H9 (cell line): ENCODE measurements around the gene CCDC191. TPM values are rescaled to one million over a fixed set of nuclear protein-coding genes. Genes with fewer than 3 reads are reported as not detected.

Experiments used
- DNase-seq: peaks from one replicate; pipeline ENCODE4 v3.0.0-alpha.2; 2017
- H2AFZ ChIP-seq: one replicate; pipeline ENCODE4 v1.6.1; 2013; ENCODE audit warnings: mild to moderate bottlenecking, low read length, control low read depth, moderate library complexity
- H2AK5ac ChIP-seq: 2 replicates; pipeline ENCODE4 v1.6.1; 2013; ENCODE audit warnings: low read length, control low read depth, mixed read lengths; ENCODE audit not compliant: insufficient read length
- H2BK120ac ChIP-seq: one replicate; pipeline ENCODE4 v1.6.1; 2013; ENCODE audit warnings: low read depth, mild to moderate bottlenecking, low read length, control low read depth, inconsistent platforms; ENCODE audit not compliant: poor library complexity, severe bottlenecking
- H2BK12ac ChIP-seq: 2 replicates; pipeline ENCODE4 v1.6.1; 2013; ENCODE audit warnings: low read length, control low read depth, mixed read lengths, low read depth; ENCODE audit not compliant: insufficient read length
- H2BK15ac ChIP-seq: 2 replicates; pipeline ENCODE4 v1.6.1; 2013; ENCODE audit warnings: low read depth, low read length, control low read depth
- H2BK20ac ChIP-seq: one replicate; pipeline ENCODE4 v1.6.1; 2013; ENCODE audit warnings: low read depth, mild to moderate bottlenecking, low read length, control low read depth, inconsistent platforms; ENCODE audit not compliant: poor library complexity, severe bottlenecking
- H2BK5ac ChIP-seq: 2 replicates; pipeline ENCODE4 v1.6.1; 2013; ENCODE audit warnings: low read length, control low read depth, mixed read lengths; ENCODE audit not compliant: insufficient read length
- H3K14ac ChIP-seq: 2 replicates; pipeline ENCODE4 v1.6.1; 2013; ENCODE audit warnings: low read length, control low read depth; ENCODE audit not compliant: insufficient read depth
- H3K18ac ChIP-seq: 2 replicates; pipeline ENCODE4 v1.6.1; 2013; ENCODE audit warnings: low read depth, mild to moderate bottlenecking, mixed read lengths, low read length, control low read depth; ENCODE audit not compliant: insufficient read length
- H3K23ac ChIP-seq: 2 replicates; pipeline ENCODE4 v1.6.1; 2013; ENCODE audit warnings: low read length, control low read depth, mixed read lengths, low read depth; ENCODE audit not compliant: insufficient read length
- H3K23me2 ChIP-seq: 2 replicates; pipeline ENCODE4 v1.6.1; 2013; ENCODE audit warnings: low read depth, mild to moderate bottlenecking, mixed read lengths, low read length, control low read depth; ENCODE audit not compliant: insufficient read length, poor library complexity, severe bottlenecking
- H3K27ac ChIP-seq: 2 replicates; pipeline ENCODE4 v1.5.1; 2013; ENCODE audit warnings: low read length, control low read depth, mixed read lengths, low read depth; ENCODE audit not compliant: insufficient read length
- H3K27me3 ChIP-seq: 2 replicates; pipeline ENCODE4 v1.6.1; 2013; ENCODE audit warnings: low read length, control low read depth, inconsistent platforms; ENCODE audit not compliant: insufficient read depth
- H3K4ac ChIP-seq: 2 replicates; pipeline ENCODE4 v1.6.1; 2013; ENCODE audit warnings: low read depth, mild to moderate bottlenecking, control low read depth, inconsistent platforms, low read length, moderate library complexity
- H3K4me1 ChIP-seq: 2 replicates; pipeline ENCODE4 v1.6.1; 2013; ENCODE audit warnings: low read length, control low read depth, inconsistent platforms; ENCODE audit not compliant: insufficient read depth
- H3K4me2 ChIP-seq: 2 replicates; pipeline ENCODE4 v1.6.1; 2013; ENCODE audit warnings: low read length, control low read depth, mixed read lengths; ENCODE audit not compliant: insufficient read length, insufficient read depth
- H3K56ac ChIP-seq: 2 replicates; pipeline ENCODE4 v1.6.1; 2013; ENCODE audit warnings: low read depth, mild to moderate bottlenecking, mixed read lengths, low read length, control low read depth; ENCODE audit not compliant: insufficient read length
- H3K79me1 ChIP-seq: 2 replicates; pipeline ENCODE4 v1.6.1; 2013; ENCODE audit warnings: low read depth, mild to moderate bottlenecking, moderate library complexity, low read length, control low read depth, inconsistent platforms; ENCODE audit not compliant: insufficient read depth, poor library complexity, severe bottlenecking
- H3K79me2 ChIP-seq: 2 replicates; pipeline ENCODE4 v1.6.1; 2013; ENCODE audit warnings: low read length, control low read depth, inconsistent platforms; ENCODE audit not compliant: insufficient read depth
- H3K9ac ChIP-seq: 2 replicates; pipeline ENCODE4 v1.6.1; 2013; ENCODE audit warnings: low read length, control low read depth, mixed read lengths; ENCODE audit not compliant: insufficient read length; ENCODE audit errors: extremely low read depth
- H3K9me3 ChIP-seq: one replicate; pipeline ENCODE4 v1.6.1; 2013; ENCODE audit warnings: low read depth, low read length, inconsistent platforms; ENCODE audit not compliant: control insufficient read depth
- H3T11ph ChIP-seq: one replicate; pipeline ENCODE4 v1.6.1; 2013; ENCODE audit warnings: mild to moderate bottlenecking, low read length, control low read depth, inconsistent platforms
- H4K20me1 ChIP-seq: one replicate; pipeline ENCODE4 v1.6.1; 2013; ENCODE audit not compliant: control insufficient read depth, insufficient read length, insufficient read depth
- H4K5ac ChIP-seq: 2 replicates; pipeline ENCODE4 v1.6.1; 2013; ENCODE audit warnings: low read depth, mild to moderate bottlenecking, mixed read lengths, low read length, control low read depth; ENCODE audit not compliant: insufficient read length
- H4K8ac ChIP-seq: replicated peaks from 2 replicates; pipeline ENCODE4 v1.6.1; 2013; ENCODE audit warnings: low read length, control low read depth, mixed read lengths, low read depth; ENCODE audit not compliant: insufficient read length
- H4K91ac ChIP-seq: 2 replicates; pipeline ENCODE4 v1.6.1; 2013; ENCODE audit warnings: low read depth, mild to moderate bottlenecking, moderate library complexity, mixed read lengths, low read length, control low read depth; ENCODE audit not compliant: insufficient read length
- H3K27ac Mint-ChIP-seq, 3 experiments: 2 replicates in 2 of 3; 3 replicates in 1 of 3; pipeline ENCODE4 v1.8.0; 2020 to 2021; ENCODE audit warnings: mixed read lengths in 3 of 3, mild to moderate bottlenecking in 1 of 3, moderate library complexity in 1 of 3
- H3K27me3 Mint-ChIP-seq: 2 replicates; pipeline ENCODE4 v1.8.0; 2021; ENCODE audit warnings: low read depth, mild to moderate bottlenecking, moderate library complexity, mixed read lengths
- H3K36me3 Mint-ChIP-seq, 3 experiments: 2 replicates in 2 of 3; 3 replicates in 1 of 3; pipeline ENCODE4 v1.8.0; 2020 to 2021; ENCODE audit warnings: low read depth in 3 of 3, mixed read lengths in 3 of 3; ENCODE audit not compliant: insufficient read depth in 1 of 3
- H3K4me1 Mint-ChIP-seq, 2 experiments: 2 replicates each; pipeline ENCODE4 v1.8.0; 2020; ENCODE audit warnings: mixed read lengths in 2 of 2
- H3K4me3 Mint-ChIP-seq, 2 experiments: 2 replicates in 1 of 2; 3 replicates in 1 of 2; pipeline ENCODE4 v1.8.0; 2020 to 2021; ENCODE audit warnings: mild to moderate bottlenecking in 2 of 2, mixed read lengths in 2 of 2, moderate library complexity in 1 of 2
- H3K9me3 Mint-ChIP-seq, 2 experiments: 2 replicates in 1 of 2; 3 replicates in 1 of 2; pipeline ENCODE4 v1.8.0; 2020; ENCODE audit warnings: mild to moderate bottlenecking in 2 of 2, mixed read lengths in 2 of 2, moderate library complexity in 1 of 2
- WGBS: extraction: QIAGEN DNeasy Blood & Tissue Kit; methylation state at CpG from one replicate; pipeline ENCODE4 v1.1.7; 2013; ENCODE audit warnings: missing lambda C conversion rate, low lambda C conversion rate, mixed read lengths; ENCODE audit not compliant: insufficient read length; ENCODE audit errors: extremely low coverage; 5-methylcytosine and 5-hydroxymethylcytosine counted together
- total RNA-seq: library from RNA; stranded (reverse); gene quantifications from 2 replicates; pipeline ENCODE4 v1.2.1, GENCODE V29; 2021
- TF ChIP-seq, protein P1 (sequence below): fragments of 200-600 bp; sonication (generic); conservative IDR thresholded peaks from 3 replicates; pipeline ENCODE4 v1.8.0; 2021; ENCODE audit warnings: antibody characterized with exemption, mild to moderate bottlenecking

The CCDC191 gene
- total RNA-seq, 1 experiment from 2014 or later, result 0.68 TPM

DNA sequence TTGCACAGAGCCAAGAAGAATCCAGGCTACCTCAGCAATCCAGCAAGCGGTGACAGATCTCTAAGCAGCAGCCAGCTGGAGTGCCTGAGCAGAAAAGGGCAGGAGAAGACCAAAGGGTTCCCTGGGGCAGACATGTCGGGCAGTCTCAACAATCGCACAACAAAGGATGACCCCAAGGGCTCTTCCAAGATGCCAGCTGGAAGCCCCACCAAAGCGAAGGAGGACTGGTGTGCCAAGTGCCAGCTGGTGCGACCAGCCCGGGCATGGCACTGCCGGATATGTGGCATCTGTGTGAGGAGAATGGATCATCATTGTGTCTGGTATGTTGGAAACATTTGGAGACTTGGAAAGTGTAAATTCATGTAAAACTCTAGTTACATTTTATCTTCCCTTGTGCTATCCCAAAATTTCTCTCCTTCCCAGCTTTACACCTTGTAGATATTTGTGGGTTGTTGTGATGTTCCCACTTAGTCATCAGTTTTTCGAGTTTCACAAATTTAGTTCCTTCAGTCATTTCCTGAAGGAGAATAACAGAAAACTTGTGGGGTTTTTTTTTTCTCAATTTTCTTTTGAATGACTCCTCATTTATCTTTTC, 102.1 kb downstream of the CCDC191 start:
- Histone ChIP-seq H2BK5ac (no peak overlapping the region), H4K5ac (no peak overlapping the region), H2AFZ (no peak overlapping the region), H3T11ph (no peak overlapping the region), H3K9ac (no peak overlapping the region), H3K23me2 (no peaks in the 10 kb centered on the region), H4K8ac (no peak overlapping the region), H3K79me1 (no peaks in the 10 kb centered on the region), H3K18ac (no peak overlapping the region), H2BK12ac (no peak overlapping the region), H3K79me2 (no peaks in the 10 kb centered on the region), H3K27ac (no peak overlapping the region), H3K4ac (no peak overlapping the region), H2BK20ac (no peak overlapping the region), H3K14ac (no peak overlapping the region), H2AK5ac (no peak overlapping the region), H3K4me1 (no peaks in the 10 kb centered on the region), H3K9me3 (no peaks in the 10 kb centered on the region), H3K27me3 (no peaks in the 10 kb centered on the region), H4K20me1 (no peaks in the 10 kb centered on the region), H3K4me2 (no peak overlapping the region), H2BK120ac (no peak overlapping the region), H4K91ac (no peak overlapping the region), H3K56ac (no peak overlapping the region), H2BK15ac (no peak overlapping the region), H3K23ac (no peak overlapping the region)
- H3K27ac Mint-ChIP-seq, result no peak overlapping the region
- TF ChIP-seq, protein P1, sequence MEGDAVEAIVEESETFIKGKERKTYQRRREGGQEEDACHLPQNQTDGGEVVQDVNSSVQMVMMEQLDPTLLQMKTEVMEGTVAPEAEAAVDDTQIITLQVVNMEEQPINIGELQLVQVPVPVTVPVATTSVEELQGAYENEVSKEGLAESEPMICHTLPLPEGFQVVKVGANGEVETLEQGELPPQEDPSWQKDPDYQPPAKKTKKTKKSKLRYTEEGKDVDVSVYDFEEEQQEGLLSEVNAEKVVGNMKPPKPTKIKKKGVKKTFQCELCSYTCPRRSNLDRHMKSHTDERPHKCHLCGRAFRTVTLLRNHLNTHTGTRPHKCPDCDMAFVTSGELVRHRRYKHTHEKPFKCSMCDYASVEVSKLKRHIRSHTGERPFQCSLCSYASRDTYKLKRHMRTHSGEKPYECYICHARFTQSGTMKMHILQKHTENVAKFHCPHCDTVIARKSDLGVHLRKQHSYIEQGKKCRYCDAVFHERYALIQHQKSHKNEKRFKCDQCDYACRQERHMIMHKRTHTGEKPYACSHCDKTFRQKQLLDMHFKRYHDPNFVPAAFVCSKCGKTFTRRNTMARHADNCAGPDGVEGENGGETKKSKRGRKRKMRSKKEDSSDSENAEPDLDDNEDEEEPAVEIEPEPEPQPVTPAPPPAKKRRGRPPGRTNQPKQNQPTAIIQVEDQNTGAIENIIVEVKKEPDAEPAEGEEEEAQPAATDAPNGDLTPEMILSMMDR, result no peak
- no peak for DNase-seq
- peaks cover 2% of the 10 kb centered on the region; the same call in 1 of the 2 replicates for H3K27me3 Mint-ChIP-seq
- no CpG with 5 or more reads among the region's 8 CpGs for WGBS
- no peak overlapping the region for H3K4me3 Mint-ChIP-seq
- peaks cover 0 to 46% (median 23%) of the 10 kb centered on the region in 3 experiments; a peak in 4 of 7 replicates for H3K36me3 Mint-ChIP-seq
- peaks cover 1 to 4% of the 10 kb centered on the region in 2 experiments; a peak in 3 of 4 replicates for H3K4me1 Mint-ChIP-seq
- no peaks in the 10 kb centered on the region for H3K9me3 Mint-ChIP-seq
